H9 (cell line): ENCODE results near the gene CRYGN. TPM values are rescaled to one million over a fixed set of nuclear protein-coding genes. Genes with fewer than 3 reads are reported as not detected.

Source experiments
- DNase-seq: peaks from one replicate; pipeline ENCODE4 v3.0.0-alpha.2; 2017
- H2AFZ ChIP-seq: one replicate; pipeline ENCODE4 v1.6.1; 2013; ENCODE audit warnings: mild to moderate bottlenecking, low read length, control low read depth, moderate library complexity
- H2AK5ac ChIP-seq: 2 replicates; pipeline ENCODE4 v1.6.1; 2013; ENCODE audit warnings: low read length, control low read depth, mixed read lengths; ENCODE audit not compliant: insufficient read length
- H2BK120ac ChIP-seq: one replicate; pipeline ENCODE4 v1.6.1; 2013; ENCODE audit warnings: low read depth, mild to moderate bottlenecking, low read length, control low read depth, inconsistent platforms; ENCODE audit not compliant: poor library complexity, severe bottlenecking
- H2BK12ac ChIP-seq: 2 replicates; pipeline ENCODE4 v1.6.1; 2013; ENCODE audit warnings: low read length, control low read depth, mixed read lengths, low read depth; ENCODE audit not compliant: insufficient read length
- H2BK15ac ChIP-seq: 2 replicates; pipeline ENCODE4 v1.6.1; 2013; ENCODE audit warnings: low read depth, low read length, control low read depth
- H2BK20ac ChIP-seq: one replicate; pipeline ENCODE4 v1.6.1; 2013; ENCODE audit warnings: low read depth, mild to moderate bottlenecking, low read length, control low read depth, inconsistent platforms; ENCODE audit not compliant: poor library complexity, severe bottlenecking
- H2BK5ac ChIP-seq: 2 replicates; pipeline ENCODE4 v1.6.1; 2013; ENCODE audit warnings: low read length, control low read depth, mixed read lengths; ENCODE audit not compliant: insufficient read length
- H3K14ac ChIP-seq: 2 replicates; pipeline ENCODE4 v1.6.1; 2013; ENCODE audit warnings: low read length, control low read depth; ENCODE audit not compliant: insufficient read depth
- H3K18ac ChIP-seq: 2 replicates; pipeline ENCODE4 v1.6.1; 2013; ENCODE audit warnings: low read depth, mild to moderate bottlenecking, mixed read lengths, low read length, control low read depth; ENCODE audit not compliant: insufficient read length
- H3K23ac ChIP-seq: 2 replicates; pipeline ENCODE4 v1.6.1; 2013; ENCODE audit warnings: low read length, control low read depth, mixed read lengths, low read depth; ENCODE audit not compliant: insufficient read length
- H3K23me2 ChIP-seq: 2 replicates; pipeline ENCODE4 v1.6.1; 2013; ENCODE audit warnings: low read depth, mild to moderate bottlenecking, mixed read lengths, low read length, control low read depth; ENCODE audit not compliant: insufficient read length, poor library complexity, severe bottlenecking
- H3K27ac ChIP-seq: 2 replicates; pipeline ENCODE4 v1.5.1; 2013; ENCODE audit warnings: low read length, control low read depth, mixed read lengths, low read depth; ENCODE audit not compliant: insufficient read length
- H3K27me3 ChIP-seq: 2 replicates; pipeline ENCODE4 v1.6.1; 2013; ENCODE audit warnings: low read length, control low read depth, inconsistent platforms; ENCODE audit not compliant: insufficient read depth
- H3K4ac ChIP-seq: 2 replicates; pipeline ENCODE4 v1.6.1; 2013; ENCODE audit warnings: low read depth, mild to moderate bottlenecking, control low read depth, inconsistent platforms, low read length, moderate library complexity
- H3K4me1 ChIP-seq: 2 replicates; pipeline ENCODE4 v1.6.1; 2013; ENCODE audit warnings: low read length, control low read depth, inconsistent platforms; ENCODE audit not compliant: insufficient read depth
- H3K4me2 ChIP-seq: 2 replicates; pipeline ENCODE4 v1.6.1; 2013; ENCODE audit warnings: low read length, control low read depth, mixed read lengths; ENCODE audit not compliant: insufficient read length, insufficient read depth
- H3K56ac ChIP-seq: 2 replicates; pipeline ENCODE4 v1.6.1; 2013; ENCODE audit warnings: low read depth, mild to moderate bottlenecking, mixed read lengths, low read length, control low read depth; ENCODE audit not compliant: insufficient read length
- H3K79me1 ChIP-seq: 2 replicates; pipeline ENCODE4 v1.6.1; 2013; ENCODE audit warnings: low read depth, mild to moderate bottlenecking, moderate library complexity, low read length, control low read depth, inconsistent platforms; ENCODE audit not compliant: insufficient read depth, poor library complexity, severe bottlenecking
- H3K79me2 ChIP-seq: 2 replicates; pipeline ENCODE4 v1.6.1; 2013; ENCODE audit warnings: low read length, control low read depth, inconsistent platforms; ENCODE audit not compliant: insufficient read depth
- H3K9ac ChIP-seq: 2 replicates; pipeline ENCODE4 v1.6.1; 2013; ENCODE audit warnings: low read length, control low read depth, mixed read lengths; ENCODE audit not compliant: insufficient read length; ENCODE audit errors: extremely low read depth
- H3K9me3 ChIP-seq: one replicate; pipeline ENCODE4 v1.6.1; 2013; ENCODE audit warnings: low read depth, low read length, inconsistent platforms; ENCODE audit not compliant: control insufficient read depth
- H3T11ph ChIP-seq: one replicate; pipeline ENCODE4 v1.6.1; 2013; ENCODE audit warnings: mild to moderate bottlenecking, low read length, control low read depth, inconsistent platforms
- H4K20me1 ChIP-seq: one replicate; pipeline ENCODE4 v1.6.1; 2013; ENCODE audit not compliant: control insufficient read depth, insufficient read length, insufficient read depth
- H4K5ac ChIP-seq: 2 replicates; pipeline ENCODE4 v1.6.1; 2013; ENCODE audit warnings: low read depth, mild to moderate bottlenecking, mixed read lengths, low read length, control low read depth; ENCODE audit not compliant: insufficient read length
- H4K8ac ChIP-seq: replicated peaks from 2 replicates; pipeline ENCODE4 v1.6.1; 2013; ENCODE audit warnings: low read length, control low read depth, mixed read lengths, low read depth; ENCODE audit not compliant: insufficient read length
- H4K91ac ChIP-seq: 2 replicates; pipeline ENCODE4 v1.6.1; 2013; ENCODE audit warnings: low read depth, mild to moderate bottlenecking, moderate library complexity, mixed read lengths, low read length, control low read depth; ENCODE audit not compliant: insufficient read length
- H3K27ac Mint-ChIP-seq, 3 experiments: 2 replicates in 2 of 3; 3 replicates in 1 of 3; pipeline ENCODE4 v1.8.0; 2020 to 2021; ENCODE audit warnings: mixed read lengths in 3 of 3, mild to moderate bottlenecking in 1 of 3, moderate library complexity in 1 of 3
- H3K27me3 Mint-ChIP-seq: 2 replicates; pipeline ENCODE4 v1.8.0; 2021; ENCODE audit warnings: low read depth, mild to moderate bottlenecking, moderate library complexity, mixed read lengths
- H3K36me3 Mint-ChIP-seq, 3 experiments: 2 replicates in 2 of 3; 3 replicates in 1 of 3; pipeline ENCODE4 v1.8.0; 2020 to 2021; ENCODE audit warnings: low read depth in 3 of 3, mixed read lengths in 3 of 3; ENCODE audit not compliant: insufficient read depth in 1 of 3
- H3K4me1 Mint-ChIP-seq, 2 experiments: 2 replicates each; pipeline ENCODE4 v1.8.0; 2020; ENCODE audit warnings: mixed read lengths in 2 of 2
- H3K4me3 Mint-ChIP-seq, 2 experiments: 2 replicates in 1 of 2; 3 replicates in 1 of 2; pipeline ENCODE4 v1.8.0; 2020 to 2021; ENCODE audit warnings: mild to moderate bottlenecking in 2 of 2, mixed read lengths in 2 of 2, moderate library complexity in 1 of 2
- H3K9me3 Mint-ChIP-seq, 2 experiments: 2 replicates in 1 of 2; 3 replicates in 1 of 2; pipeline ENCODE4 v1.8.0; 2020; ENCODE audit warnings: mild to moderate bottlenecking in 2 of 2, mixed read lengths in 2 of 2, moderate library complexity in 1 of 2
- WGBS: extraction: QIAGEN DNeasy Blood & Tissue Kit; methylation state at CpG from one replicate; pipeline ENCODE4 v1.1.7; 2013; ENCODE audit warnings: missing lambda C conversion rate, low lambda C conversion rate, mixed read lengths; ENCODE audit not compliant: insufficient read length; ENCODE audit errors: extremely low coverage; 5-methylcytosine and 5-hydroxymethylcytosine counted together
- total RNA-seq: library from RNA; stranded (reverse); gene quantifications from 2 replicates; pipeline ENCODE4 v1.2.1, GENCODE V29; 2021
- TF ChIP-seq, protein P1 (sequence below): fragments of 200-600 bp; sonication (generic); conservative IDR thresholded peaks from 3 replicates; pipeline ENCODE4 v1.8.0; 2021; ENCODE audit warnings: antibody characterized with exemption, mild to moderate bottlenecking

CRYGN gene
- total RNA-seq, 1 experiment from 2014 or later = 1.8 TPM

DNA sequence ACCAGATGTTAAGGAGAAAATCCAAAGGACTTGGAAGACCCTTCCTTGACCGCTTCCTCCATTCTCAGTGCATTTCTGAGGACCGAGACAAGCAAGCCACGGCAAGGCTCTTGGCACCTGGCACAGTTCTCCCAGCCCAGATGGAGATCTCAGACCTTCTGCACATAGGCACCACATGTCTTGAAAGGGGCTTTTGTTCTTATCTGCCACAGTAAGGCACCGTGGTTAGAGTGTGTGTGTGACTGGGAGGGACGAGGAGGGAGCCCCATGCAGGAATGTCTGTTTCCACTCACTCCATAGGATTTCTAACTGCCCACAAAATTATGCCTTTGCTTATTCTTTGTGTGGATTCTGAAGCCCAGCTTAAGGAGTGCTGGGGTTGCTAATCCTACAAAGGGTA, 19.8 kb downstream of the CRYGN start:
- Histone ChIP-seq H3K4me1 (peaks cover 7% of the 10 kb centered on the region; the same call in 1 of the 2 replicates), H3K23ac (no peak overlapping the region), H2AK5ac (no peak overlapping the region), H2BK120ac (no peak overlapping the region), H3K14ac (no peak overlapping the region), H3K9ac (no peak overlapping the region), H3K23me2 (no peaks in the 10 kb centered on the region), H3K56ac (no peak overlapping the region), H2BK20ac (no peak overlapping the region), H3K79me1 (no peaks in the 10 kb centered on the region), H2BK5ac (no peak overlapping the region), H3K4me2 (no peak overlapping the region), H3K18ac (no peak overlapping the region), H2AFZ (no peak overlapping the region), H3K9me3 (no peaks in the 10 kb centered on the region), H2BK15ac (no peak overlapping the region), H4K91ac (no peak overlapping the region), H4K8ac (no peak overlapping the region), H4K20me1 (no peaks in the 10 kb centered on the region), H3T11ph (no peak overlapping the region), H3K4ac (no peak overlapping the region), H2BK12ac (no peak overlapping the region), H3K79me2 (no peaks in the 10 kb centered on the region), H3K27me3 (peaks cover 7% of the 10 kb centered on the region; the same call in 1 of the 2 replicates), H3K27ac (no peak overlapping the region), H4K5ac (no peak overlapping the region)
- Mint-ChIP-seq H3K27ac (no peak overlapping the region), H3K9me3 (peaks cover 7 to 29% of the 10 kb centered on the region in 2 experiments; a peak in 4 of 5 replicates), H3K4me1 (peaks cover 13 to 14% of the 10 kb centered on the region in 2 experiments), H3K4me3 (no peak overlapping the region), H3K36me3 (peaks cover 0 to 13% (median 0%) of the 10 kb centered on the region in 3 experiments; a peak in 2 of 7 replicates), H3K27me3 (peaks cover 87% of the 10 kb centered on the region)
- DNase-seq = no peak
- TF ChIP-seq, protein P1, sequence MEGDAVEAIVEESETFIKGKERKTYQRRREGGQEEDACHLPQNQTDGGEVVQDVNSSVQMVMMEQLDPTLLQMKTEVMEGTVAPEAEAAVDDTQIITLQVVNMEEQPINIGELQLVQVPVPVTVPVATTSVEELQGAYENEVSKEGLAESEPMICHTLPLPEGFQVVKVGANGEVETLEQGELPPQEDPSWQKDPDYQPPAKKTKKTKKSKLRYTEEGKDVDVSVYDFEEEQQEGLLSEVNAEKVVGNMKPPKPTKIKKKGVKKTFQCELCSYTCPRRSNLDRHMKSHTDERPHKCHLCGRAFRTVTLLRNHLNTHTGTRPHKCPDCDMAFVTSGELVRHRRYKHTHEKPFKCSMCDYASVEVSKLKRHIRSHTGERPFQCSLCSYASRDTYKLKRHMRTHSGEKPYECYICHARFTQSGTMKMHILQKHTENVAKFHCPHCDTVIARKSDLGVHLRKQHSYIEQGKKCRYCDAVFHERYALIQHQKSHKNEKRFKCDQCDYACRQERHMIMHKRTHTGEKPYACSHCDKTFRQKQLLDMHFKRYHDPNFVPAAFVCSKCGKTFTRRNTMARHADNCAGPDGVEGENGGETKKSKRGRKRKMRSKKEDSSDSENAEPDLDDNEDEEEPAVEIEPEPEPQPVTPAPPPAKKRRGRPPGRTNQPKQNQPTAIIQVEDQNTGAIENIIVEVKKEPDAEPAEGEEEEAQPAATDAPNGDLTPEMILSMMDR = no peak
- no CpG with 5 or more reads among the region's 5 CpGs for WGBS
